GM18870 (cell line): ENCODE measurements around the gene FOXO3.

Source experiments
- ATAC-seq: cut with Tn5 transposase; IDR thresholded peaks from one replicate; pipeline ENCODE4 v1.9.1; 2021; ENCODE audit warnings: moderate library complexity; ENCODE audit not compliant: unreplicated experiment

FOXO3 gene

GRCh38 chr6:108710030-108710429, 149.3 kb downstream of the FOXO3 start:
- ATAC-seq = no peak

GRCh38 chr6:108710551-108710950, 149.8 kb downstream of the FOXO3 start:
- ATAC-seq = no peak

- ATAC-seq = no peak
Measured at GRCh38 chr6:108711071-108711470, 150.4 kb downstream of the FOXO3 start.

- no peak for ATAC-seq
Measured at GRCh38 chr6:108711826-108712225, 151.1 kb downstream of the FOXO3 start.

- no peak for ATAC-seq
Measured at GRCh38 chr6:108712946-108713345, 152.2 kb downstream of the FOXO3 start.

GRCh38 chr6:108714101-108714765, 153.5 kb downstream of the FOXO3 start:
- ATAC-seq = no peak

- no peak for ATAC-seq
Measured at GRCh38 chr6:108714766-108715414, 154.2 kb downstream of the FOXO3 start.

- ATAC-seq = no peak
Measured at GRCh38 chr6:108715832-108716231, 155.1 kb downstream of the FOXO3 start.

GRCh38 chr6:108716801-108717791, 156.4 kb downstream of the FOXO3 start:
- ATAC-seq = no peak

GRCh38 chr6:108719477-108719876, 158.8 kb downstream of the FOXO3 start:
- ATAC-seq = no peak

- no peak for ATAC-seq
Measured at GRCh38 chr6:108720827-108721226, 160.1 kb downstream of the FOXO3 start.

GRCh38 chr6:108721286-108721685, 160.6 kb downstream of the FOXO3 start:
- ATAC-seq = no peak

- no peak for ATAC-seq
Measured at GRCh38 chr6:108723594-108723993, 162.9 kb downstream of the FOXO3 start.

GRCh38 chr6:108726726-108727339, 166.1 kb downstream of the FOXO3 start:
- no peak for ATAC-seq

- ATAC-seq = no peak
Measured at GRCh38 chr6:108727966-108728730, 167.4 kb downstream of the FOXO3 start.

- no peak for ATAC-seq
Measured at GRCh38 chr6:108728826-108729225, 168.1 kb downstream of the FOXO3 start.

- ATAC-seq = no peak
Measured at GRCh38 chr6:108730635-108731515, 170.2 kb downstream of the FOXO3 start.

- no peak for ATAC-seq
Measured at GRCh38 chr6:108732091-108732870, 171.6 kb downstream of the FOXO3 start.

- no peak for ATAC-seq
Measured at GRCh38 chr6:108733051-108733450, 172.3 kb downstream of the FOXO3 start.
